GM12878 (cell line): ENCODE measurements around the gene SPOCK1. TPM values are rescaled to one million over a fixed set of nuclear protein-coding genes. Genes with fewer than 3 reads are reported as not detected.

Source experiments
- ATAC-seq: fragments of 200-7000 bp; cut with Tn5 transposase; 3 replicates; pipeline ENCODE4 v1.9.1; 2020; ENCODE audit warnings: mild to moderate bottlenecking, moderate library complexity
- BruUV-seq: library from RNA; stranded (reverse); fragments of 400-500 nt; replicated peaks from 2 replicates; lab custom pipeline; 2021; lab: Mats Ljungman, UMichigan
- CTCF ChIA-PET: fragments of 300-600 bp; sonication (Branson Sonifier 250); formaldehyde crosslinking; extraction: SDS; loops from one replicate; lab custom pipeline; 2021; ENCODE audit warnings: inconsistent platforms; lab: Yijun Ruan, JAX
- POLR2A ChIA-PET: fragments of 350-600 bp; formaldehyde crosslinking; extraction: SDS; loops from one replicate; lab custom pipeline; 2021; ENCODE audit warnings: inconsistent platforms; lab: Charles Lee
- RAD21 ChIA-PET: fragments of 300-600 bp; sonication (Branson Sonifier 250); formaldehyde crosslinking; loops from one replicate; lab custom pipeline; 2023; ENCODE audit warnings: antibody characterized with exemption; ENCODE audit not compliant: unreplicated experiment; lab: Charles Lee
- SMC1A ChIA-PET: fragments of 300-600 bp; sonication (Branson Sonifier 250); formaldehyde crosslinking; loops from one replicate; lab custom pipeline; 2023; ENCODE audit not compliant: unreplicated experiment, uncharacterized antibody; lab: Charles Lee
- DNase-seq: peaks from one replicate; pipeline ENCODE4 v3.0.0-alpha.2; 2011; ENCODE audit warnings: low read depth, low spot score
- FAIRE-seq: peaks from 3 replicates; lab custom pipeline; 2011; peaks lifted over from hg19 to GRCh38; lab: Jason Lieb, UNC
- H2AFZ ChIP-seq: 2 replicates; pipeline ENCODE4 v1.6.0; 2011; ENCODE audit warnings: low read depth, low read length, control low read depth; ENCODE audit not compliant: control insufficient read depth
- H3K27ac ChIP-seq: 2 replicates; pipeline ENCODE4 v1.5.1; 2011; ENCODE audit warnings: control low read depth; ENCODE audit not compliant: control insufficient read depth, insufficient read depth
- H3K27me3 ChIP-seq, 2 experiments: replicated peaks in 1 of 2; 2 replicates each; pipeline versions ENCODE4 v1.6.0 to v1.6.1; 2011; ENCODE audit warnings: low read length in 1 of 2; ENCODE audit not compliant: control insufficient read depth in 2 of 2, insufficient read depth in 2 of 2
- H3K36me3 ChIP-seq, 2 experiments: 2 replicates each; pipeline ENCODE4 v1.5.1; 2011; ENCODE audit warnings: low read length in 1 of 2; ENCODE audit not compliant: control insufficient read depth in 2 of 2, insufficient read depth in 2 of 2
- H3K4me1 ChIP-seq: 2 replicates; pipeline ENCODE4 v1.6.1; 2011; ENCODE audit warnings: mild to moderate bottlenecking, low read length, moderate library complexity, mixed read lengths; ENCODE audit not compliant: control insufficient read depth, insufficient read depth
- H3K4me2 ChIP-seq: 2 replicates; pipeline ENCODE4 v1.6.0; 2011; ENCODE audit warnings: control low read depth; ENCODE audit not compliant: control insufficient read depth, insufficient read depth
- H3K4me3 ChIP-seq: fragments of 200-600 bp; sonication (generic); 2 replicates; pipeline ENCODE4 v1.5.1; 2016
- H3K79me2 ChIP-seq: 2 replicates; pipeline ENCODE4 v1.6.0; 2011; ENCODE audit warnings: low read length; ENCODE audit not compliant: control insufficient read depth, insufficient read depth
- H3K9ac ChIP-seq: 2 replicates; pipeline ENCODE4 v1.8.0; 2011; ENCODE audit warnings: low read length, control low read depth, mixed read lengths; ENCODE audit not compliant: control insufficient read depth, insufficient read depth
- H3K9me3 ChIP-seq: replicated peaks from 3 replicates; pipeline ENCODE4 v1.5.1; 2011; ENCODE audit warnings: mild to moderate bottlenecking, low read length; ENCODE audit not compliant: control insufficient read depth, insufficient read depth
- H4K20me1 ChIP-seq: 2 replicates; pipeline ENCODE4 v1.6.0; 2011; ENCODE audit not compliant: control insufficient read depth, insufficient read depth
- ATF3 ChIP-seq: IDR thresholded peaks from 2 replicates; pipeline ENCODE4 v1.6.1; 2011; ENCODE audit warnings: low read depth, mild to moderate bottlenecking, low read length, moderate library complexity, borderline replicate concordance; ENCODE audit errors: extremely low read depth
- BCL11A ChIP-seq: IDR thresholded peaks from 2 replicates; pipeline ENCODE4 v1.6.1; 2011; ENCODE audit warnings: low read depth, low read length
- CBX3 ChIP-seq: fragments of 200-600 bp; sonication (generic); IDR thresholded peaks from 2 replicates; pipeline ENCODE4 v1.6.1; 2016; ENCODE audit warnings: low read depth, borderline replicate concordance
- FOS ChIP-seq: IDR thresholded peaks from 3 replicates; pipeline ENCODE4 v1.6.1; 2011; ENCODE audit warnings: borderline replicate concordance; ENCODE audit not compliant: insufficient read length; ENCODE audit errors: extremely low read depth
- MTA2 ChIP-seq: fragments of 450-650 bp; IDR thresholded peaks from 2 replicates; pipeline ENCODE4 v1.6.1; 2016; ENCODE audit warnings: low read depth, mild to moderate bottlenecking, moderate library complexity
- NR2F1 ChIP-seq: fragments of 450-650 bp; conservative IDR thresholded peaks from 2 replicates; pipeline ENCODE4 v1.6.1; 2017; ENCODE audit warnings: mild to moderate bottlenecking
- PAX5 ChIP-seq: IDR thresholded peaks from 2 replicates; pipeline ENCODE4 v1.6.1; 2011; ENCODE audit warnings: low read depth, low read length, borderline replicate concordance
- PRDM15 ChIP-seq: fragments of 450-650 bp; formaldehyde crosslinking; IDR thresholded peaks from 2 replicates; pipeline ENCODE4 v1.4.0; 2020; ENCODE audit warnings: mild to moderate bottlenecking, moderate library complexity
- WGBS: methylation state at CpG from one replicate; pipeline ENCODE4 v1.1.6; 2016; ENCODE audit warnings: low lambda C conversion rate; ENCODE audit not compliant: insufficient replicate concordance, insufficient coverage; ENCODE audit errors: missing lambda C conversion rate; 5-methylcytosine and 5-hydroxymethylcytosine counted together
- in situ Hi-C: fragments of 300-500 bp; cut with MboI; formaldehyde crosslinking; loops from 9 replicates; pipeline ENCODE4 v1.14.3; 2018; ENCODE audit warnings: mixed read lengths
- intact Hi-C: fragments of 100-400 bp; cut with micrococcal nuclease; formaldehyde crosslinking; loops from one replicate; pipeline ENCODE4 v1.14.2; 2022; ENCODE audit not compliant: unreplicated experiment
- polyA plus RNA-seq, 11 experiments: library from polyadenylated mRNA; depleted of rRNA in 4 of 11; unstranded in 6 of 11; stranded (reverse) in 5 of 11; fragments of >200 nt; fragmentation: Nextera tagmentation in 4 of 11; fragmentation: Illumina TruSeq in 1 of 11; extraction: Ambion mirVana in 4 of 11; extraction: Trizol in 1 of 11; gene quantifications; 1 replicate in 1 of 11; 2 replicates in 10 of 11; pipeline versions ENCODE4 v1.2.1 to v1.2.3, GENCODE V29; 2011 to 2016; ENCODE audit warnings: inconsistent platforms in 2 of 11, missing spikeins in 2 of 11, low read depth in 1 of 11
- total RNA-seq, 4 experiments: library from RNA; depleted of rRNA in 3 of 4; stranded (reverse); fragments of >200 nt in 3 of 4; fragmentation: Illumina TruSeq in 1 of 4; extraction: Trizol in 1 of 4; gene quantifications; 2 replicates each; pipeline versions ENCODE4 v1.2.1 to v1.2.3, GENCODE V29; 2013 to 2021

The SPOCK1 gene
- total and polyA plus RNA-seq, 10 of the 15 experiments (the other 5 are each of a cell fraction or from before 2014, with no cell fraction given): 0.06 to 0.68 (median 0.25) TPM; not detected in 3

- CTCF ChIA-PET: interaction anchor here (0.7 kb wide), 1 partner anchor 350 kb away, joined by 3 read pairs; no protein-coding TSS in a partner anchor
- no peak overlapping the region for H3K4me2 ChIP-seq
- no peaks in the 10 kb centered on the region; a peak in 2 of 4 replicates for H3K27me3 ChIP-seq
- no peaks in the 10 kb centered on the region for H3K79me2 ChIP-seq
- POLR2A ChIA-PET: no interaction called here
- no peak overlapping the region for H3K27ac ChIP-seq
- intact Hi-C loops (no loop called here), in situ Hi-C loops (no loop called here)
- DNase-seq (peak; percentile 21), ATAC-seq (peak; percentile 84), FAIRE-seq (no peak)
- 12% methylated on average over 7 of the region's 7 CpGs for WGBS
- no TSS peak for BruUV-seq
- SMC1A ChIA-PET: interaction anchor here (0.7 to 1.8 kb wide), 3 partner anchors 10 to 60 kb away, joined by 3 to 6 read pairs (median 4); no protein-coding TSS in a partner anchor
- no peaks in the 10 kb centered on the region for H4K20me1 ChIP-seq
- H3K36me3 ChIP-seq: no peaks in the 10 kb centered on the region
- H2AFZ ChIP-seq: no peak overlapping the region
- no peak overlapping the region for H3K4me3 ChIP-seq
- RAD21 ChIA-PET: interaction anchor here (1.1 kb wide), 1 partner anchor 46 kb away, joined by 3 read pairs; no protein-coding TSS in a partner anchor
- H3K4me1 ChIP-seq: no peaks in the 10 kb centered on the region
- H3K9me3 ChIP-seq: no peaks in the 10 kb centered on the region
- TF ChIP-seq NR2F1: 0 out of 2 replicates have a peak, but pooled peaks have one; percentile 25
- TF ChIP-seq BCL11A: 0 out of 2 replicates have a peak, but pooled peaks have one; percentile 8
- peak; percentile 41; the same call in 1 of the 2 replicates for TF ChIP-seq MTA2
- no peak for TF ChIP-seq PAX5
- no peak for TF ChIP-seq PRDM15 (CRISPR knock-in tag)
- no peak for TF ChIP-seq ATF3
- TF ChIP-seq CBX3: no peak
- no peak for TF ChIP-seq FOS
- no peak overlapping the region for H3K9ac ChIP-seq
Observed at GRCh38 chr5:137142764-137143605, 356.1 kb downstream of the SPOCK1 start.
